K562 (cell line): ENCODE data around the gene ITPKB. TPM values are rescaled to one million over a fixed set of nuclear protein-coding genes. Genes with fewer than 3 reads are reported as not detected.

Experiments
- ATAC-seq: fragments of 200-7000 bp; cut with Tn5 transposase; 3 replicates; pipeline ENCODE4 v1.9.1; 2020; ENCODE audit warnings: moderate library complexity
- BruUV-seq: library from RNA; stranded (reverse); fragments of 400-500 nt; replicated peaks from 2 replicates; lab custom pipeline; 2021; lab: Mats Ljungman, UMichigan
- CTCF ChIA-PET: fragments of 300-600 bp; formaldehyde crosslinking; extraction: SDS; loops from one replicate; lab custom pipeline; 2021; ENCODE audit warnings: low intra/inter-chr PET ratio; lab: Yijun Ruan, JAX
- POLR2A ChIA-PET: fragments of 300-600, 350-650 bp; sonication (Branson Sonifier 250); formaldehyde crosslinking; extraction: SDS; loops from one replicate; lab custom pipeline; 2021; ENCODE audit warnings: antibody characterized with exemption, inconsistent platforms; lab: Yijun Ruan, JAX
- DNase-seq, 4 experiments: peaks; one replicate each; pipeline versions ENCODE4 v3.0.0 to v3.0.0-alpha.2; 2011 to 2018; ENCODE audit warnings: low spot score in 3 of 4, mixed read lengths in 3 of 4; ENCODE audit errors: extremely low read depth in 1 of 4
- FAIRE-seq: peaks from 2 replicates; lab custom pipeline; 2011; peaks lifted over from hg19 to GRCh38; lab: Jason Lieb, UNC
- H2AFZ ChIP-seq: 2 replicates; pipeline ENCODE4 v1.6.0; 2011; ENCODE audit warnings: low read depth, low read length, control low read depth, inconsistent platforms
- H3K27ac ChIP-seq: fragments of 200-600 bp; 3 replicates; pipeline ENCODE4 v1.8.0; 2011; ENCODE audit warnings: low read depth, mild to moderate bottlenecking, control low read depth, inconsistent platforms, low read length, moderate library complexity, mixed read lengths; ENCODE audit errors: extremely low read depth
- H3K27me3 ChIP-seq, 2 experiments: fragments of 300-600 bp in 1 of 2; 2 replicates in 1 of 2; 3 replicates in 1 of 2; pipeline versions ENCODE4 v1.6.0 to v1.8.0; 2011; ENCODE audit warnings: inconsistent platforms in 2 of 2, low read length in 2 of 2, mild to moderate bottlenecking in 1 of 2, mixed read lengths in 1 of 2, moderate library complexity in 1 of 2; ENCODE audit not compliant: control insufficient read depth in 2 of 2, insufficient read depth in 2 of 2
- H3K36me3 ChIP-seq: fragments of 300-600 bp; 3 replicates; pipeline ENCODE4 v1.8.0; 2011; ENCODE audit warnings: mild to moderate bottlenecking, low read length, inconsistent platforms; ENCODE audit not compliant: control insufficient read depth, insufficient read depth
- H3K4me1 ChIP-seq, 2 experiments: fragments of 200-600 bp in 1 of 2; replicated peaks in 1 of 2; 2 replicates in 1 of 2; 3 replicates in 1 of 2; pipeline versions ENCODE4 v1.5.1 to v1.8.0; 2011; ENCODE audit warnings: inconsistent platforms in 2 of 2, low read length in 2 of 2, mild to moderate bottlenecking in 1 of 2, mixed read lengths in 1 of 2, moderate library complexity in 1 of 2; ENCODE audit not compliant: control insufficient read depth in 2 of 2, insufficient read depth in 2 of 2
- H3K4me2 ChIP-seq: 2 replicates; pipeline ENCODE4 v1.6.1; 2011; ENCODE audit warnings: low read length, control low read depth, inconsistent platforms, mixed read lengths; ENCODE audit not compliant: insufficient read depth
- H3K4me3 ChIP-seq: fragments of 200-600 bp; sonication (generic), shearing (Covaris generic); 2 replicates; pipeline ENCODE4 v1.5.1; 2016; ENCODE audit warnings: control low read depth, inconsistent platforms
- H3K79me2 ChIP-seq: fragments of 200-600 bp; 3 replicates; pipeline ENCODE4 v1.8.0; 2011; ENCODE audit warnings: low read length, inconsistent platforms; ENCODE audit not compliant: control insufficient read depth, insufficient read depth
- H3K9ac ChIP-seq, 2 experiments: 2 replicates each; pipeline versions ENCODE4 v1.6.0 to v1.6.1; 2011; ENCODE audit warnings: low read depth in 2 of 2, low read length in 2 of 2, control low read depth in 1 of 2, inconsistent platforms in 1 of 2, mild to moderate bottlenecking in 1 of 2, mixed read lengths in 1 of 2; ENCODE audit not compliant: insufficient read depth in 1 of 2
- H3K9me1 ChIP-seq: one replicate; pipeline ENCODE4 v1.6.0; 2011; ENCODE audit warnings: inconsistent platforms, mild to moderate bottlenecking, low read length, moderate library complexity; ENCODE audit not compliant: control insufficient read depth, insufficient read depth
- H3K9me3 ChIP-seq: replicated peaks from 2 replicates; pipeline ENCODE4 v1.5.1; 2011; ENCODE audit warnings: low read depth, low read length, inconsistent platforms; ENCODE audit not compliant: control insufficient read depth, insufficient read depth
- H4K20me1 ChIP-seq: replicated peaks from 2 replicates; pipeline ENCODE4 v1.6.1; 2011; ENCODE audit warnings: low read length, inconsistent platforms, mixed read lengths; ENCODE audit not compliant: control insufficient read depth, insufficient read depth
- CBFB ChIP-seq: sonication (generic); formaldehyde crosslinking; IDR thresholded peaks from 2 replicates; pipeline ENCODE4 v1.4.0; 2020; ENCODE audit warnings: mild to moderate bottlenecking, missing genetic modification reagents
- DDX20 ChIP-seq: fragments of 450-650 bp; IDR thresholded peaks from 2 replicates; pipeline ENCODE4 v1.6.1; 2016; ENCODE audit warnings: missing genetic modification characterization, low read depth, mild to moderate bottlenecking, missing compliant biosample characterization, moderate library complexity
- MAFF ChIP-seq: IDR thresholded peaks from 2 replicates; pipeline ENCODE4 v1.6.1; 2012; ENCODE audit warnings: low read length, improper control_type of control experiment
- MEF2D ChIP-seq: conservative IDR thresholded peaks from 2 replicates; pipeline ENCODE4 v1.6.1; 2016; ENCODE audit warnings: low read depth, missing genetic modification characterization, missing compliant biosample characterization
- NR2C1 ChIP-seq, 2 experiments: fragments of 450-650 bp; IDR thresholded peaks; 2 replicates each; pipeline ENCODE4 v1.6.1; 2017; ENCODE audit warnings: mild to moderate bottlenecking in 2 of 2, antibody characterized with exemption in 1 of 2, inconsistent platforms in 1 of 2, missing compliant biosample characterization in 1 of 2, missing genetic modification characterization in 1 of 2
- NR3C1 ChIP-seq: sonication (generic); formaldehyde crosslinking; IDR thresholded peaks from 2 replicates; pipeline ENCODE4 v1.8.1; 2022; ENCODE audit warnings: missing genetic modification reagents
- PHTF2 ChIP-seq: fragments of 250-450 bp; sonication (Bioruptor Pico); IDR thresholded peaks from 2 replicates; pipeline ENCODE4 v1.5.0; 2021; ENCODE audit warnings: mild to moderate bottlenecking
- POLR2AphosphoS2 ChIP-seq: IDR thresholded peaks from 2 replicates; pipeline ENCODE4 v1.6.1; 2012; ENCODE audit warnings: low read length, improper control_type of control experiment
- ZFP30 ChIP-seq: fragments of 250-450 bp; sonication (Bioruptor Pico); IDR thresholded peaks from 2 replicates; pipeline ENCODE4 v1.8.0; 2022; ENCODE audit warnings: moderate library complexity, mild to moderate bottlenecking, inconsistent platforms, borderline replicate concordance
- in situ Hi-C: fragments of 300-500 bp; cut with MboI; formaldehyde crosslinking; loops from 4 replicates; pipeline ENCODE4 v1.15.0; 2018; ENCODE audit warnings: inconsistent platforms, mixed read lengths
- intact Hi-C: fragments of 100-400 bp; cut with micrococcal nuclease; formaldehyde crosslinking; loops from 2 replicates; pipeline ENCODE4 v1.14.2; 2022
- polyA plus RNA-seq, 8 experiments: library from polyadenylated mRNA; depleted of rRNA in 4 of 8; stranded (reverse) in 5 of 8; unstranded in 3 of 8; fragments of >200 nt; fragmentation: Nextera tagmentation in 2 of 8; fragmentation: Illumina TruSeq in 1 of 8; extraction: Ambion mirVana in 2 of 8; extraction: Trizol in 1 of 8; gene quantifications; 2 replicates each; pipeline versions ENCODE4 v1.2.1 to v1.2.3, GENCODE V29; 2011 to 2014; ENCODE audit warnings: inconsistent platforms in 1 of 8, missing spikeins in 1 of 8
- total RNA-seq, 7 experiments: library from RNA; depleted of rRNA in 6 of 7; stranded (reverse); fragments of >200 nt in 6 of 7; fragmentation: Illumina TruSeq in 2 of 7; extraction: Trizol in 2 of 7; gene quantifications; 2 replicates each; pipeline versions ENCODE4 v1.2.1 to v1.2.3, GENCODE V29; 2011 to 2021; ENCODE audit warnings: low replicate concordance in 1 of 7
- TF ChIP-seq, protein P1 (sequence below): fragments of 250-450 bp; sonication (Bioruptor Pico); IDR thresholded peaks from 2 replicates; pipeline ENCODE4 v1.4.0; 2020; ENCODE audit warnings: borderline replicate concordance
- TF ChIP-seq, protein P2 (sequence below), 2 experiments: fragments of 450-650 bp; formaldehyde crosslinking in 1 of 2; IDR thresholded peaks; 2 replicates each; pipeline versions ENCODE4 v1.4.0 to v1.6.1; 2014 to 2020; ENCODE audit warnings: mild to moderate bottlenecking in 2 of 2, borderline replicate concordance in 1 of 2, low read depth in 1 of 2
- TF ChIP-seq, protein P3 (sequence below): fragments of 450-650 bp; conservative IDR thresholded peaks from 2 replicates; pipeline ENCODE4 v1.6.1; 2016; ENCODE audit warnings: missing genetic modification characterization, low read depth, mild to moderate bottlenecking, missing compliant biosample characterization, moderate library complexity

Gene ITPKB
- total and polyA plus RNA-seq, 9 of the 15 experiments (the other 6 are each of a cell fraction or from before 2014, with no cell fraction given): 0.01 to 0.22 TPM; not detected in 7

DNA sequence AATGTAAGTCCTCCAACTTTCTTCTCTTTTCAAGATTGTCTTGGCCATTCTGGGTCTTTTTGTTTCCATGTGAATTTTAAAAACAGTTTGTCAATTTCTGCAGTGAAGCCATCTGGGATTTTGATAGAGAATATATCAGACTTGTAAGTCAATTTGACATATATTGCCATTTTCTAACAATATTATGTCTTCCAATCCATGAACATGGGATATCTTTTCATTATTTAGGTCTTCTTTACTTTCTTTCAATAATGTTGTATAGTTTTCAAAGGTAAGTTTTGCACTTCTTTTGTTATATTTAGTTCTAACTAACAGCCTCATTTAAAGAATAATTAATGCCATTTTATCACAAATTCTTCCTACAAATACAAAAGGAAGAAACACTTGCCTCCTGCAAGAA is 117.1 kb downstream of the ITPKB start:
- H4K20me1 ChIP-seq: no peaks in the 10 kb centered on the region
- POLR2A ChIA-PET: no interaction called here
- CTCF ChIA-PET: no interaction called here
- BruUV-seq: no TSS peak
- intact Hi-C loops (loop anchor here (5.0 kb wide), 1 partner anchor 430 kb away; no protein-coding TSS in a partner anchor), in situ Hi-C loops (no loop called here)
- no peaks in the 10 kb centered on the region for H3K79me2 ChIP-seq
- H3K27ac ChIP-seq: no peak overlapping the region
- H3K27me3 ChIP-seq: peaks cover 4 to 34% of the 10 kb centered on the region in 2 experiments; a peak in 3 of 5 replicates
- H3K4me2 ChIP-seq: no peak overlapping the region
- no peaks in the 10 kb centered on the region for H3K4me1 ChIP-seq
- H3K36me3 ChIP-seq: no peaks in the 10 kb centered on the region
- no peak overlapping the region for H3K4me3 ChIP-seq
- DNase-seq (no peak), ATAC-seq (no peak), FAIRE-seq (no peak)
- H2AFZ ChIP-seq: no peak overlapping the region
- H3K9ac ChIP-seq: no peak overlapping the region
- H3K9me3 ChIP-seq: peaks cover 2% of the 10 kb centered on the region
- H3K9me1 ChIP-seq: no peaks in the 10 kb centered on the region
- TF ChIP-seq NR2C1 (IDR thresholded peaks at IDR 0.05) (no peak), NR2C1 (tag; IDR thresholded peaks at IDR 0.05) (no peak), MEF2D (tag) (no peak), POLR2AphosphoS2 (no peak), ZFP30 (CRISPR knock-in tag) (no peak), MAFF (no peak), CBFB (CRISPR knock-in tag) (no peak), PHTF2 (no peak), DDX20 (tag) (no peak), NR3C1 (CRISPR knock-in tag) (no peak)
- TF ChIP-seq, protein P1, sequence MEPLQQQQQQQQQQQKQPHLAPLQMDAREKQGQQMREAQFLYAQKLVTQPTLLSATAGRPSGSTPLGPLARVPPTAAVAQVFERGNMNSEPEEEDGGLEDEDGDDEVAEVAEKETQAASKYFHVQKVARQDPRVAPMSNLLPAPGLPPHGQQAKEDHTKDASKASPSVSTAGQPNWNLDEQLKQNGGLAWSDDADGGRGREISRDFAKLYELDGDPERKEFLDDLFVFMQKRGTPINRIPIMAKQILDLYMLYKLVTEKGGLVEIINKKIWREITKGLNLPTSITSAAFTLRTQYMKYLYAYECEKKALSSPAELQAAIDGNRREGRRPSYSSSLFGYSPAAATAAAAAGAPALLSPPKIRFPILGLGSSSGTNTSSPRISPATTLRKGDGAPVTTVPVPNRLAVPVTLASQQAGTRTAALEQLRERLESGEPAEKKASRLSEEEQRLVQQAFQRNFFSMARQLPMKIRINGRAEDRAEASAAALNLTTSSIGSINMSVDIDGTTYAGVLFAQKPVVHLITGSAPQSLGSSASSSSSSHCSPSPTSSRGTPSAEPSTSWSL (CRISPR knock-in tag): no peak
- TF ChIP-seq, protein P2, sequence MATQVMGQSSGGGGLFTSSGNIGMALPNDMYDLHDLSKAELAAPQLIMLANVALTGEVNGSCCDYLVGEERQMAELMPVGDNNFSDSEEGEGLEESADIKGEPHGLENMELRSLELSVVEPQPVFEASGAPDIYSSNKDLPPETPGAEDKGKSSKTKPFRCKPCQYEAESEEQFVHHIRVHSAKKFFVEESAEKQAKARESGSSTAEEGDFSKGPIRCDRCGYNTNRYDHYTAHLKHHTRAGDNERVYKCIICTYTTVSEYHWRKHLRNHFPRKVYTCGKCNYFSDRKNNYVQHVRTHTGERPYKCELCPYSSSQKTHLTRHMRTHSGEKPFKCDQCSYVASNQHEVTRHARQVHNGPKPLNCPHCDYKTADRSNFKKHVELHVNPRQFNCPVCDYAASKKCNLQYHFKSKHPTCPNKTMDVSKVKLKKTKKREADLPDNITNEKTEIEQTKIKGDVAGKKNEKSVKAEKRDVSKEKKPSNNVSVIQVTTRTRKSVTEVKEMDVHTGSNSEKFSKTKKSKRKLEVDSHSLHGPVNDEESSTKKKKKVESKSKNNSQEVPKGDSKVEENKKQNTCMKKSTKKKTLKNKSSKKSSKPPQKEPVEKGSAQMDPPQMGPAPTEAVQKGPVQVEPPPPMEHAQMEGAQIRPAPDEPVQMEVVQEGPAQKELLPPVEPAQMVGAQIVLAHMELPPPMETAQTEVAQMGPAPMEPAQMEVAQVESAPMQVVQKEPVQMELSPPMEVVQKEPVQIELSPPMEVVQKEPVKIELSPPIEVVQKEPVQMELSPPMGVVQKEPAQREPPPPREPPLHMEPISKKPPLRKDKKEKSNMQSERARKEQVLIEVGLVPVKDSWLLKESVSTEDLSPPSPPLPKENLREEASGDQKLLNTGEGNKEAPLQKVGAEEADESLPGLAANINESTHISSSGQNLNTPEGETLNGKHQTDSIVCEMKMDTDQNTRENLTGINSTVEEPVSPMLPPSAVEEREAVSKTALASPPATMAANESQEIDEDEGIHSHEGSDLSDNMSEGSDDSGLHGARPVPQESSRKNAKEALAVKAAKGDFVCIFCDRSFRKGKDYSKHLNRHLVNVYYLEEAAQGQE (IDR thresholded peaks at IDR 0.05; ENCODE audit: borderline replicate concordance): no peak
- TF ChIP-seq, protein P2 (CRISPR knock-in tag; IDR thresholded peaks at IDR 0.05; ENCODE audit: low read depth): no peak
- TF ChIP-seq, protein P3, sequence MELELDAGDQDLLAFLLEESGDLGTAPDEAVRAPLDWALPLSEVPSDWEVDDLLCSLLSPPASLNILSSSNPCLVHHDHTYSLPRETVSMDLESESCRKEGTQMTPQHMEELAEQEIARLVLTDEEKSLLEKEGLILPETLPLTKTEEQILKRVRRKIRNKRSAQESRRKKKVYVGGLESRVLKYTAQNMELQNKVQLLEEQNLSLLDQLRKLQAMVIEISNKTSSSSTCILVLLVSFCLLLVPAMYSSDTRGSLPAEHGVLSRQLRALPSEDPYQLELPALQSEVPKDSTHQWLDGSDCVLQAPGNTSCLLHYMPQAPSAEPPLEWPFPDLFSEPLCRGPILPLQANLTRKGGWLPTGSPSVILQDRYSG (tag): no peak
